HepG2 (cell line): Measurements from ENCODE around the gene C9orf43. TPM values are rescaled to one million over a fixed set of nuclear protein-coding genes. Genes with fewer than 3 reads are reported as not detected.

ENCODE experiments used
- ATF1 ChIP-seq: IDR thresholded peaks from 2 replicates; pipeline ENCODE4 v1.6.1; 2016; ENCODE audit warnings: mild to moderate bottlenecking, control low read depth
- ATF7-NPFF ChIP-seq: sonication (generic); formaldehyde crosslinking; IDR thresholded peaks from 2 replicates; pipeline ENCODE4 v1.8.1; 2023; ENCODE audit warnings: mild to moderate bottlenecking, low read depth, missing genetic modification reagents, moderate library complexity
- CHD2 ChIP-seq: IDR thresholded peaks from 2 replicates; pipeline ENCODE4 v1.6.1; 2011; ENCODE audit warnings: low read depth, low read length, improper control_type of control experiment
- DNMT1 ChIP-seq: sonication (generic); formaldehyde crosslinking; IDR thresholded peaks from 2 replicates; pipeline ENCODE4 v1.5.1; 2020; ENCODE audit warnings: mild to moderate bottlenecking, missing genetic modification reagents
- ETV5 ChIP-seq: IDR thresholded peaks from 2 replicates; pipeline ENCODE4 v1.6.1; 2018; ENCODE audit warnings: missing biosample characterization, missing genetic modification reagents, inconsistent platforms, borderline replicate concordance
- GABPB1 ChIP-seq: IDR thresholded peaks from 2 replicates; pipeline ENCODE4 v1.6.1; 2016; ENCODE audit warnings: mild to moderate bottlenecking, missing genetic modification reagents, moderate library complexity, missing compliant biosample characterization
- HOXA3 ChIP-seq: sonication (generic); formaldehyde crosslinking; IDR thresholded peaks from 2 replicates; pipeline ENCODE4 v1.5.0; 2020; ENCODE audit warnings: missing genetic modification reagents
- JARID2 ChIP-seq: sonication (generic); formaldehyde crosslinking; IDR thresholded peaks from 2 replicates; pipeline ENCODE4 v1.8.1; 2023; ENCODE audit warnings: missing genetic modification reagents, inconsistent platforms; ENCODE audit not compliant: insufficient replicate concordance
- KMT2B ChIP-seq: IDR thresholded peaks from 2 replicates; pipeline ENCODE4 v1.6.1; 2016; ENCODE audit warnings: missing genetic modification reagents, missing compliant biosample characterization
- NFE2 ChIP-seq: sonication (generic); formaldehyde crosslinking; IDR thresholded peaks from 2 replicates; pipeline ENCODE4 v1.4.0; 2020; ENCODE audit warnings: missing genetic modification reagents
- NONO ChIP-seq, 2 experiments: fragments of 450-650 bp in 1 of 2; sonication (generic) in 1 of 2; formaldehyde crosslinking in 1 of 2; IDR thresholded peaks in 1 of 2; conservative IDR thresholded peaks in 1 of 2; 2 replicates each; pipeline versions ENCODE4 v1.6.1 to v1.8.0; 2017 to 2022; ENCODE audit warnings: mild to moderate bottlenecking in 1 of 2, missing genetic modification reagents in 1 of 2, moderate library complexity in 1 of 2
- RCOR2 ChIP-seq: IDR thresholded peaks from 2 replicates; pipeline ENCODE4 v1.6.1; 2016; ENCODE audit warnings: missing biosample characterization, missing genetic modification reagents
- SMYD3 ChIP-seq: sonication (generic); formaldehyde crosslinking; IDR thresholded peaks from 2 replicates; pipeline ENCODE4 v1.8.1; 2023; ENCODE audit warnings: mild to moderate bottlenecking, missing genetic modification reagents
- TP53 ChIP-seq: sonication (generic); formaldehyde crosslinking; conservative IDR thresholded peaks from 2 replicates; pipeline ENCODE4 v1.4.0; 2020; ENCODE audit warnings: missing genetic modification reagents
- XRCC5 ChIP-seq: fragments of 200-400 bp; formaldehyde crosslinking; optimal IDR thresholded peaks from 2 replicates; pipeline ENCODE3; 2017; ENCODE audit warnings: mild to moderate bottlenecking, low read length
- ZBTB20 ChIP-seq: sonication (generic); formaldehyde crosslinking; IDR thresholded peaks from 2 replicates; pipeline ENCODE4 v1.8.1; 2023; ENCODE audit warnings: missing genetic modification reagents, low read depth, mild to moderate bottlenecking, borderline replicate concordance
- ZC3H13 ChIP-seq: sonication (generic); formaldehyde crosslinking; IDR thresholded peaks from 2 replicates; pipeline ENCODE4 v1.8.1; 2023; ENCODE audit warnings: mild to moderate bottlenecking, missing genetic modification reagents, moderate library complexity
- ZFP82 ChIP-seq: sonication (generic); formaldehyde crosslinking; IDR thresholded peaks from 2 replicates; pipeline ENCODE4 v1.5.1; 2020; ENCODE audit warnings: mild to moderate bottlenecking, missing genetic modification reagents, borderline replicate concordance
- ZNF337 ChIP-seq: sonication (generic); formaldehyde crosslinking; IDR thresholded peaks from 2 replicates; pipeline ENCODE4 v1.5.1; 2020; ENCODE audit warnings: missing genetic modification reagents, low read depth, mild to moderate bottlenecking, borderline replicate concordance
- ZNF589 ChIP-seq: sonication (generic); formaldehyde crosslinking; conservative IDR thresholded peaks from 2 replicates; pipeline ENCODE4 v1.8.0; 2022; ENCODE audit warnings: mild to moderate bottlenecking, moderate library complexity, missing genetic modification reagents
- ZNF713 ChIP-seq: sonication (generic); formaldehyde crosslinking; IDR thresholded peaks from 2 replicates; pipeline ENCODE4 v1.4.0; 2020; ENCODE audit warnings: mild to moderate bottlenecking, missing genetic modification reagents
- ZNF724P ChIP-seq: sonication (generic); formaldehyde crosslinking; IDR thresholded peaks from 2 replicates; pipeline ENCODE4 v1.8.0; 2022; ENCODE audit warnings: missing genetic modification reagents, borderline replicate concordance
- polyA plus RNA-seq, 8 experiments: library from polyadenylated mRNA; depleted of rRNA in 3 of 8; stranded (reverse) in 7 of 8; unstranded in 1 of 8; fragments of >200 nt; fragmentation: Illumina TruSeq in 4 of 8; extraction: Trizol in 4 of 8; gene quantifications; 2 replicates each; pipeline versions ENCODE4 v1.2.1 to v1.2.3, GENCODE V29; 2011 to 2016; ENCODE audit warnings: low read depth in 4 of 8, missing spikeins in 1 of 8, mixed read lengths in 1 of 8; ENCODE audit not compliant: insufficient read depth in 1 of 8
- total RNA-seq, 5 experiments: library from RNA; depleted of rRNA; stranded (reverse); fragments of >200 nt; fragmentation: Illumina TruSeq; extraction: Trizol; gene quantifications; 2 replicates each; pipeline ENCODE4 v1.2.3, GENCODE V29; 2016; ENCODE audit warnings: low read depth in 1 of 5
- TF ChIP-seq, protein P1 (sequence below): sonication (generic); formaldehyde crosslinking; IDR thresholded peaks from 2 replicates; pipeline ENCODE4 v1.4.0; 2020; ENCODE audit warnings: mild to moderate bottlenecking, low read depth, missing genetic modification reagents
- TF ChIP-seq, protein P2 (sequence below): sonication (generic); formaldehyde crosslinking; IDR thresholded peaks from 2 replicates; pipeline ENCODE4 v1.5.0; 2020; ENCODE audit warnings: missing genetic modification reagents
- TF ChIP-seq, protein P3 (sequence below): sonication (generic); formaldehyde crosslinking; IDR thresholded peaks from 2 replicates; pipeline ENCODE4 v1.4.0; 2020; ENCODE audit warnings: mild to moderate bottlenecking, missing genetic modification reagents
- TF ChIP-seq, protein P4 (sequence below): sonication (generic); formaldehyde crosslinking; IDR thresholded peaks from 2 replicates; pipeline ENCODE4 v1.5.1; 2020; ENCODE audit warnings: missing genetic modification reagents, mild to moderate bottlenecking, borderline replicate concordance
- TF ChIP-seq, protein P5 (sequence below): IDR thresholded peaks from 2 replicates; pipeline ENCODE4 v1.6.1; 2016; ENCODE audit warnings: low read depth, borderline replicate concordance

C9orf43 gene
- total and polyA plus RNA-seq, 2 of the 13 experiments (the other 11 are each of a cell fraction or from before 2014, with no cell fraction given) = 0.24 to 0.31 TPM

DNA sequence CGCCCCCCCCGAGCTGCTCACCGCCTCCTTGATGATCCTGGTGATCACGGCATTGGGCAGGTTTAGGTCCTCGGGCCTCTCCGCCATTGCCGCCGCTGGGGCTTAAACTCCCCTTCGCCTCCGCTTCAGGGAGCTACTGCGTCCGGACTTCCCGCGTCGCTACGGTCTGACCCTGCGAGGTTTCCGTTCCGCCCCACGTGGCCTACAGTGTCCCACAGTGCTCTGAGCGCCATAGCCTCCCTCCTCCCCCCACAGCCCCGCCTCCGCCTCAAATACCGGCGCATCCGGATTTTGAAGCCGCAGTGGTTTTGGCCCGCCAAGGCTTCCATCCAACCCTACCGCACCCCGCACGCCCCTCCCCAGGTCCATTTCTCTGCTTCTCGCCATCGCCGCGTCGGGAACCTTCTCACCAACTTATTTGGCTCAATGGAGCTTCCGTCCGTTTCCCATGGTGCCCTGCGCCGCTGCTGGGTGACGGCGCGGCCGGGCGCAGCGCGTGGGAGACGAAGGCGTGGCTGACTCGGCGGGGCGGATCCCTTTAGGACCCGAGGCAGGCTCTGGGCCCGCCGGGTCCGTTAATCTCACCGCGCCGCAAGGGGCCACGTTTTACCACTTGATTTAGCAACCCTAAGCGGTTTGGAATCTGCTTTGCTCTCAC is at the start of gene C9orf43, which contains the start of gene POLE3 (continued):
- TF ChIP-seq, protein P1, sequence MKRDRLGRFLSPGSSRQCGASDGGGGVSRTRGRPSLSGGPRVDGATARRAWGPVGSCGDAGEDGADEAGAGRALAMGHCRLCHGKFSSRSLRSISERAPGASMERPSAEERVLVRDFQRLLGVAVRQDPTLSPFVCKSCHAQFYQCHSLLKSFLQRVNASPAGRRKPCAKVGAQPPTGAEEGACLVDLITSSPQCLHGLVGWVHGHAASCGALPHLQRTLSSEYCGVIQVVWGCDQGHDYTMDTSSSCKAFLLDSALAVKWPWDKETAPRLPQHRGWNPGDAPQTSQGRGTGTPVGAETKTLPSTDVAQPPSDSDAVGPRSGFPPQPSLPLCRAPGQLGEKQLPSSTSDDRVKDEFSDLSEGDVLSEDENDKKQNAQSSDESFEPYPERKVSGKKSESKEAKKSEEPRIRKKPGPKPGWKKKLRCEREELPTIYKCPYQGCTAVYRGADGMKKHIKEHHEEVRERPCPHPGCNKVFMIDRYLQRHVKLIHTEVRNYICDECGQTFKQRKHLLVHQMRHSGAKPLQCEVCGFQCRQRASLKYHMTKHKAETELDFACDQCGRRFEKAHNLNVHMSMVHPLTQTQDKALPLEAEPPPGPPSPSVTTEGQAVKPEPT = 0 out of 2 replicates have a peak, but pooled peaks have one; percentile 34
- TF ChIP-seq ZC3H13 (CRISPR knock-in tag) (peak; percentile 90), XRCC5 (peak; percentile 86), TP53 (CRISPR knock-in tag) (peak; percentile 83; the same call in 1 of the 2 replicates), ETV5 (CRISPR knock-in tag) (peak; percentile 46; the same call in 1 of the 2 replicates), GABPB1 (peak; percentile 91), ZNF713 (CRISPR knock-in tag) (no peak), CHD2 (peak; percentile 84), ZNF589 (peak; percentile 87), KMT2B (CRISPR knock-in tag) (peak; percentile 96), NONO (IDR thresholded peaks at IDR 0.05) (no peak), NONO (CRISPR knock-in tag; conservative IDR thresholded peaks at IDR 0.05) (peak; percentile 98), NFE2 (CRISPR knock-in tag) (no peak), SMYD3 (peak; percentile 72), ZNF337 (CRISPR knock-in tag) (peak; percentile 33; the same call in 1 of the 2 replicates), RCOR2 (CRISPR knock-in tag) (peak; percentile 63; the same call in 1 of the 2 replicates), ZFP82 (CRISPR knock-in tag) (no peak), HOXA3 (peak; percentile 95), DNMT1 (CRISPR knock-in tag) (peak; percentile 73; the same call in 1 of the 2 replicates), ATF7-NPFF (CRISPR knock-in tag) (0 out of 2 replicates have a peak, but pooled peaks have one; percentile 68), ATF1 (CRISPR knock-in tag) (peak; percentile 69; the same call in 1 of the 2 replicates), ZNF724P (CRISPR knock-in tag) (peak; percentile 78), ZBTB20 (CRISPR knock-in tag) (peak; percentile 74), JARID2 (no peak)
- TF ChIP-seq, protein P2, sequence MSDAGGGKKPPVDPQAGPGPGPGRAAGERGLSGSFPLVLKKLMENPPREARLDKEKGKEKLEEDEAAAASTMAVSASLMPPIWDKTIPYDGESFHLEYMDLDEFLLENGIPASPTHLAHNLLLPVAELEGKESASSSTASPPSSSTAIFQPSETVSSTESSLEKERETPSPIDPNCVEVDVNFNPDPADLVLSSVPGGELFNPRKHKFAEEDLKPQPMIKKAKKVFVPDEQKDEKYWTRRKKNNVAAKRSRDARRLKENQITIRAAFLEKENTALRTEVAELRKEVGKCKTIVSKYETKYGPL = peak; percentile 78
- TF ChIP-seq, protein P3, sequence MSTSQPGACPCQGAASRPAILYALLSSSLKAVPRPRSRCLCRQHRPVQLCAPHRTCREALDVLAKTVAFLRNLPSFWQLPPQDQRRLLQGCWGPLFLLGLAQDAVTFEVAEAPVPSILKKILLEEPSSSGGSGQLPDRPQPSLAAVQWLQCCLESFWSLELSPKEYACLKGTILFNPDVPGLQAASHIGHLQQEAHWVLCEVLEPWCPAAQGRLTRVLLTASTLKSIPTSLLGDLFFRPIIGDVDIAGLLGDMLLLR (CRISPR knock-in tag) = peak; percentile 82
- TF ChIP-seq, protein P4, sequence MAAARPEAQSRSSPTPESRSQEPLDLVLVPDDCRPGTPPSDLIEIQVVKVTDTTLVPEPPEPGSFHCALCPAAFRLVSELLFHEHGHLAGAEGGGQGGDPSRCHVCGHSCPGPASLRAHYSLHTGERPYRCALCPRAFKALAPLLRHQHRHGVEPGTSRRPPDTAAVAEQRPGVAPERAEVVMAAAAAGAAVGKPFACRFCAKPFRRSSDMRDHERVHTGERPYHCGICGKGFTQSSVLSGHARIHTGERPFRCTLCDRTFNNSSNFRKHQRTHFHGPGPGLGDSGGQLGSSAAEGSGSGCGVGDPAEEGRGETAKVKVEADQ = no peak
- TF ChIP-seq, protein P5, sequence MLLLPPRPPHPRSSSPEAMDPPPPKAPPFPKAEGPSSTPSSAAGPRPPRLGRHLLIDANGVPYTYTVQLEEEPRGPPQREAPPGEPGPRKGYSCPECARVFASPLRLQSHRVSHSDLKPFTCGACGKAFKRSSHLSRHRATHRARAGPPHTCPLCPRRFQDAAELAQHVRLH (CRISPR knock-in tag) = peak; percentile 94; the same call in 1 of the 2 replicates
